Smooth muscle cell (in vitro differentiated cells): ENCODE measurements around the gene ARFIP2. TPM values are rescaled to one million over a fixed set of nuclear protein-coding genes. Genes with fewer than 3 reads are reported as not detected.

Experiments used
- DNase-seq: peaks from one replicate; lab custom pipeline; 2025; ENCODE audit not compliant: unreplicated experiment; lab: John Stamatoyannopoulos, UW
- H2AFZ ChIP-seq: fragments of 200-600 bp; sonication (generic); 2 replicates; pipeline ENCODE4 v1.6.0; 2016; ENCODE audit warnings: antibody characterized with exemption, low read depth, mild to moderate bottlenecking
- H3F3A ChIP-seq: fragments of 200-600 bp; sonication (generic); 2 replicates; pipeline ENCODE4 v1.6.0; 2017; ENCODE audit warnings: antibody characterized with exemption, low read depth
- H3K27ac ChIP-seq: fragments of 200-600 bp; sonication (generic); 2 replicates; pipeline ENCODE4 v1.5.1; 2016; ENCODE audit warnings: low read depth, mild to moderate bottlenecking
- H3K27me3 ChIP-seq: fragments of 200-600 bp; sonication (generic); 2 replicates; pipeline ENCODE4 v1.6.1; 2016; ENCODE audit warnings: low read depth, mild to moderate bottlenecking
- H3K36me3 ChIP-seq: fragments of 200-600 bp; sonication (generic); 2 replicates; pipeline ENCODE4 v1.5.1; 2016; ENCODE audit warnings: low read depth
- H3K4me1 ChIP-seq: fragments of 200-600 bp; sonication (generic); 2 replicates; pipeline ENCODE4 v1.5.1; 2016; ENCODE audit warnings: low read depth
- H3K4me2 ChIP-seq: fragments of 200-600 bp; sonication (generic); 2 replicates; pipeline ENCODE4 v1.6.0; 2016; ENCODE audit warnings: mild to moderate bottlenecking
- H3K4me3 ChIP-seq: fragments of 200-600 bp; sonication (generic); 2 replicates; pipeline ENCODE4 v1.5.1; 2016; ENCODE audit warnings: mild to moderate bottlenecking
- H3K79me2 ChIP-seq: fragments of 200-600 bp; sonication (generic); 2 replicates; pipeline ENCODE4 v1.6.0; 2016; ENCODE audit warnings: low read depth, mild to moderate bottlenecking
- H3K9ac ChIP-seq: fragments of 200-600 bp; sonication (generic); 2 replicates; pipeline ENCODE4 v1.6.0; 2016; ENCODE audit warnings: low read depth
- H3K9me3 ChIP-seq: fragments of 200-600 bp; sonication (generic); replicated peaks from 2 replicates; pipeline ENCODE4 v1.5.1; 2016; ENCODE audit warnings: low read depth
- H4K20me1 ChIP-seq: fragments of 200-600 bp; sonication (generic); 2 replicates; pipeline ENCODE4 v1.6.0; 2016; ENCODE audit warnings: low read depth
- WGBS: methylation state at CpG from one replicate; pipeline ENCODE4 v1.1.7; 2016; ENCODE audit warnings: low lambda C conversion rate; 5-methylcytosine and 5-hydroxymethylcytosine counted together
- polyA plus RNA-seq: library from polyadenylated mRNA; unstranded; fragments of >200 nt; fragmentation: Nextera tagmentation; extraction: Ambion mirVana; gene quantifications from 2 replicates; pipeline ENCODE4 v1.2.1, GENCODE V29; 2016
- total RNA-seq: library from RNA; depleted of rRNA; stranded (reverse); fragments of >200 nt; gene quantifications from 2 replicates; pipeline ENCODE4 v1.2.3, GENCODE V29; 2014
- TF ChIP-seq, protein P1 (sequence below): fragments of 200-600 bp; sonication (generic); IDR thresholded peaks from 2 replicates; pipeline ENCODE4 v1.5.1; 2017; ENCODE audit warnings: borderline replicate concordance, mild to moderate bottlenecking, antibody characterized with exemption; ENCODE audit not compliant: insufficient read depth, poor library complexity, severe bottlenecking

Gene ARFIP2
- total and polyA plus RNA-seq, 2 experiments from 2014 or later: 61.6 to 88.6 TPM

- DNase-seq: no peak
- Histone ChIP-seq H4K20me1 (peaks cover 7% of the 10 kb centered on the region), H3K9ac (no peak overlapping the region), H2AFZ (no peak overlapping the region), H3K9me3 (no peaks in the 10 kb centered on the region), H3K4me2 (no peak overlapping the region), H3K4me3 (no peak overlapping the region), H3K27ac (no peak overlapping the region), H3K27me3 (no peaks in the 10 kb centered on the region), H3K4me1 (no peaks in the 10 kb centered on the region), H3K79me2 (no peaks in the 10 kb centered on the region), H3F3A (no peaks in the 10 kb centered on the region), H3K36me3 (no peaks in the 10 kb centered on the region)
- TF ChIP-seq, protein P1, sequence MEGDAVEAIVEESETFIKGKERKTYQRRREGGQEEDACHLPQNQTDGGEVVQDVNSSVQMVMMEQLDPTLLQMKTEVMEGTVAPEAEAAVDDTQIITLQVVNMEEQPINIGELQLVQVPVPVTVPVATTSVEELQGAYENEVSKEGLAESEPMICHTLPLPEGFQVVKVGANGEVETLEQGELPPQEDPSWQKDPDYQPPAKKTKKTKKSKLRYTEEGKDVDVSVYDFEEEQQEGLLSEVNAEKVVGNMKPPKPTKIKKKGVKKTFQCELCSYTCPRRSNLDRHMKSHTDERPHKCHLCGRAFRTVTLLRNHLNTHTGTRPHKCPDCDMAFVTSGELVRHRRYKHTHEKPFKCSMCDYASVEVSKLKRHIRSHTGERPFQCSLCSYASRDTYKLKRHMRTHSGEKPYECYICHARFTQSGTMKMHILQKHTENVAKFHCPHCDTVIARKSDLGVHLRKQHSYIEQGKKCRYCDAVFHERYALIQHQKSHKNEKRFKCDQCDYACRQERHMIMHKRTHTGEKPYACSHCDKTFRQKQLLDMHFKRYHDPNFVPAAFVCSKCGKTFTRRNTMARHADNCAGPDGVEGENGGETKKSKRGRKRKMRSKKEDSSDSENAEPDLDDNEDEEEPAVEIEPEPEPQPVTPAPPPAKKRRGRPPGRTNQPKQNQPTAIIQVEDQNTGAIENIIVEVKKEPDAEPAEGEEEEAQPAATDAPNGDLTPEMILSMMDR: no peak
- 93% methylated on average over 2 of the region's 2 CpGs for WGBS
Measured at GRCh38 chr11:6455070-6455469, 26.1 kb downstream of the ARFIP2 start.

DNA sequence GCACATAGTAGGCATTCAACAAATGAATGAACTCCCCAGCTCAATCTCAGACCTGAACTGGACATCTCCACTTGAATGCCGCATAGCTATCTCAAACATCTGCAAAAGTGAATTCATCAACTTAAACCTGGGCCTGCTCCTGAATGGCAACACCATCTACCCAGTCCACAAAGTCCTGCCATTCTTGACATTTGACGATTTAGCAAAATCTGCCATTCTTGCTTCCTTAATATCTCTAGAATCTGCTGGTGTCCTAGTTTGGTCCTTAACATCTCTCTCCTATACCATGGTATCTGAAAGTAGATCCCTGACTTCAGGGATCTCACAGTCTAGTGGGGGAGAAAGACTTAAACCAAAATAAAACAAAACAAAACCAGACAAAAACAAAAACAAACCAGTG, 28.0 kb downstream of the ARFIP2 start:
- no peaks in the 10 kb centered on the region for H3K27me3 ChIP-seq
- no peak overlapping the region for H2AFZ ChIP-seq
- no peak overlapping the region for H3K4me2 ChIP-seq
- H3K4me3 ChIP-seq: no peak overlapping the region
- H3F3A ChIP-seq: no peaks in the 10 kb centered on the region
- no peak for DNase-seq
- H3K36me3 ChIP-seq: no peaks in the 10 kb centered on the region
- H3K4me1 ChIP-seq: no peaks in the 10 kb centered on the region
- no peaks in the 10 kb centered on the region for H3K79me2 ChIP-seq
- no peaks in the 10 kb centered on the region for H3K9me3 ChIP-seq
- H3K27ac ChIP-seq: no peak overlapping the region
- WGBS: 96% methylated on average over 2 of the region's 2 CpGs
- peaks cover 7% of the 10 kb centered on the region for H4K20me1 ChIP-seq
- no peak overlapping the region for H3K9ac ChIP-seq
- TF ChIP-seq, protein P1: no peak

- DNase-seq: no peak
- Histone ChIP-seq H3K27ac (no peak overlapping the region), H3K27me3 (no peaks in the 10 kb centered on the region), H3K9ac (no peak overlapping the region), H2AFZ (no peak overlapping the region), H3K9me3 (no peaks in the 10 kb centered on the region), H3K36me3 (no peaks in the 10 kb centered on the region), H4K20me1 (peaks cover 7% of the 10 kb centered on the region), H3K79me2 (no peaks in the 10 kb centered on the region), H3F3A (no peaks in the 10 kb centered on the region), H3K4me2 (no peak overlapping the region), H3K4me1 (no peaks in the 10 kb centered on the region), H3K4me3 (no peak overlapping the region)
- WGBS: 91% methylated on average over 3 of the region's 3 CpGs
- TF ChIP-seq, protein P1: no peak
Measured at GRCh38 chr11:6452219-6452618, 28.9 kb downstream of the ARFIP2 start.

DNA sequence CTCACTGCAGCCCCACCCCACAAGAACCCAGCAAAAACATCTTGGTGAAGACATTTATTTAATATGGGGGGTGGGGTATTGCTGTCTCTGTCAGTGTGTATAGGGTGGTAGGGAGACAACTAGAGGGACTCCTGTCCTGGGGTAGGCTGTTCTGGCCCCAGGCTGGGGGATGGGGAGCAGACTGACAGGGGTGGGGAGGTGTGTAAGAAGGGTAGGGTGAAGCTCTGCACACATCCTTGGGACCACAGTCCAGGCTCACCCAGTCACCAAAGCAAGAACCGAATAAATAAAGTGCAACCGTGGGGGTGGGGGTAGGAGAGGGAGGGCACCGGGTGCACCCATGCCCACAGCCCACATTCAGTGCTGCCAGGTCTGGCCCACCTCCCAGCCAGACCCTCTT, 32.6 kb downstream of the ARFIP2 start:
- DNase-seq: no peak
- H3K9me3 ChIP-seq: no peaks in the 10 kb centered on the region
- H3K36me3 ChIP-seq: no peaks in the 10 kb centered on the region
- H4K20me1 ChIP-seq: peaks cover 7% of the 10 kb centered on the region
- H3K4me1 ChIP-seq: no peaks in the 10 kb centered on the region
- TF ChIP-seq, protein P1: no peak
- 83% methylated on average over 2 of the region's 3 CpGs for WGBS
- H3K79me2 ChIP-seq: no peaks in the 10 kb centered on the region
- H3K4me2 ChIP-seq: no peak overlapping the region
- no peak overlapping the region for H3K9ac ChIP-seq
- no peak overlapping the region for H3K27ac ChIP-seq
- H3F3A ChIP-seq: no peaks in the 10 kb centered on the region
- H2AFZ ChIP-seq: no peak overlapping the region
- no peaks in the 10 kb centered on the region for H3K27me3 ChIP-seq
- H3K4me3 ChIP-seq: no peak overlapping the region
